Measurements from ENCODE around the gene SLC25A31.

Gene SLC25A31

DNA sequence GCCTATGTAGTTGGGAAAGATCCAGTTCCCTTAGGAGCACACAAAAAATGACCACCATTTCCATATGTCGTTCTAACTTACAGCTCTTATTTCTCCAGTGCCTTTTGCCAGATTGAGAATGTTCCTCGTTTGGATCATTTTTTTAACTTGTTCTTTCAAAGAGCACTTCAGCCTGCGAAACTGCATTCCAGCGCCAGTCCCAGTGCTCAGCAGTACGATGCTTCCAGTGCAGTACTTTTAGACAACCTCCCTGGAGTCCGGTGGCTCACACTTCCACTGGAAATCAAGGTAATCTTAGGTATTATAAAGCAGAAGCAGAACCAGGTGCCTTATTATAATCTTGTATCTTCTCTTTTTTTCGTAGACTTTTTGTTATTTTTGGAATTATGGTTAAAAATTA lies 42.6 kb upstream of the SLC25A31 start:
- no peak for DNase-seq (ENCODE audit: low read depth in 1 of 2, low spot score in 1 of 2)
- Histone ChIP-seq H3K4me3 (replicated peaks; ENCODE audit: insufficient read depth, low read length) (no peak overlapping the region), H3K27me3 (ENCODE audit: insufficient read depth, poor library complexity, severe bottlenecking) (no peaks in the 10 kb centered on the region), H3K27ac (replicated peaks) (no peak overlapping the region)
- TF ChIP-seq, protein P1, sequence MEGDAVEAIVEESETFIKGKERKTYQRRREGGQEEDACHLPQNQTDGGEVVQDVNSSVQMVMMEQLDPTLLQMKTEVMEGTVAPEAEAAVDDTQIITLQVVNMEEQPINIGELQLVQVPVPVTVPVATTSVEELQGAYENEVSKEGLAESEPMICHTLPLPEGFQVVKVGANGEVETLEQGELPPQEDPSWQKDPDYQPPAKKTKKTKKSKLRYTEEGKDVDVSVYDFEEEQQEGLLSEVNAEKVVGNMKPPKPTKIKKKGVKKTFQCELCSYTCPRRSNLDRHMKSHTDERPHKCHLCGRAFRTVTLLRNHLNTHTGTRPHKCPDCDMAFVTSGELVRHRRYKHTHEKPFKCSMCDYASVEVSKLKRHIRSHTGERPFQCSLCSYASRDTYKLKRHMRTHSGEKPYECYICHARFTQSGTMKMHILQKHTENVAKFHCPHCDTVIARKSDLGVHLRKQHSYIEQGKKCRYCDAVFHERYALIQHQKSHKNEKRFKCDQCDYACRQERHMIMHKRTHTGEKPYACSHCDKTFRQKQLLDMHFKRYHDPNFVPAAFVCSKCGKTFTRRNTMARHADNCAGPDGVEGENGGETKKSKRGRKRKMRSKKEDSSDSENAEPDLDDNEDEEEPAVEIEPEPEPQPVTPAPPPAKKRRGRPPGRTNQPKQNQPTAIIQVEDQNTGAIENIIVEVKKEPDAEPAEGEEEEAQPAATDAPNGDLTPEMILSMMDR (IDR thresholded peaks at IDR 0.05; ENCODE audit: insufficient read depth, low read length): no peak
- TF ChIP-seq GABPA (IDR thresholded peaks at IDR 0.05; ENCODE audit: low read depth) (no peak), SPI1 (IDR thresholded peaks at IDR 0.05; ENCODE audit: borderline replicate concordance, low read depth) (no peak), POLR2AphosphoS5 (IDR thresholded peaks at IDR 0.05; ENCODE audit: low read depth) (no peak)
- TF ChIP-seq, protein P2, sequence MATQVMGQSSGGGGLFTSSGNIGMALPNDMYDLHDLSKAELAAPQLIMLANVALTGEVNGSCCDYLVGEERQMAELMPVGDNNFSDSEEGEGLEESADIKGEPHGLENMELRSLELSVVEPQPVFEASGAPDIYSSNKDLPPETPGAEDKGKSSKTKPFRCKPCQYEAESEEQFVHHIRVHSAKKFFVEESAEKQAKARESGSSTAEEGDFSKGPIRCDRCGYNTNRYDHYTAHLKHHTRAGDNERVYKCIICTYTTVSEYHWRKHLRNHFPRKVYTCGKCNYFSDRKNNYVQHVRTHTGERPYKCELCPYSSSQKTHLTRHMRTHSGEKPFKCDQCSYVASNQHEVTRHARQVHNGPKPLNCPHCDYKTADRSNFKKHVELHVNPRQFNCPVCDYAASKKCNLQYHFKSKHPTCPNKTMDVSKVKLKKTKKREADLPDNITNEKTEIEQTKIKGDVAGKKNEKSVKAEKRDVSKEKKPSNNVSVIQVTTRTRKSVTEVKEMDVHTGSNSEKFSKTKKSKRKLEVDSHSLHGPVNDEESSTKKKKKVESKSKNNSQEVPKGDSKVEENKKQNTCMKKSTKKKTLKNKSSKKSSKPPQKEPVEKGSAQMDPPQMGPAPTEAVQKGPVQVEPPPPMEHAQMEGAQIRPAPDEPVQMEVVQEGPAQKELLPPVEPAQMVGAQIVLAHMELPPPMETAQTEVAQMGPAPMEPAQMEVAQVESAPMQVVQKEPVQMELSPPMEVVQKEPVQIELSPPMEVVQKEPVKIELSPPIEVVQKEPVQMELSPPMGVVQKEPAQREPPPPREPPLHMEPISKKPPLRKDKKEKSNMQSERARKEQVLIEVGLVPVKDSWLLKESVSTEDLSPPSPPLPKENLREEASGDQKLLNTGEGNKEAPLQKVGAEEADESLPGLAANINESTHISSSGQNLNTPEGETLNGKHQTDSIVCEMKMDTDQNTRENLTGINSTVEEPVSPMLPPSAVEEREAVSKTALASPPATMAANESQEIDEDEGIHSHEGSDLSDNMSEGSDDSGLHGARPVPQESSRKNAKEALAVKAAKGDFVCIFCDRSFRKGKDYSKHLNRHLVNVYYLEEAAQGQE (IDR thresholded peaks at IDR 0.05; ENCODE audit: insufficient replicate concordance, low read depth): no peak

DNA sequence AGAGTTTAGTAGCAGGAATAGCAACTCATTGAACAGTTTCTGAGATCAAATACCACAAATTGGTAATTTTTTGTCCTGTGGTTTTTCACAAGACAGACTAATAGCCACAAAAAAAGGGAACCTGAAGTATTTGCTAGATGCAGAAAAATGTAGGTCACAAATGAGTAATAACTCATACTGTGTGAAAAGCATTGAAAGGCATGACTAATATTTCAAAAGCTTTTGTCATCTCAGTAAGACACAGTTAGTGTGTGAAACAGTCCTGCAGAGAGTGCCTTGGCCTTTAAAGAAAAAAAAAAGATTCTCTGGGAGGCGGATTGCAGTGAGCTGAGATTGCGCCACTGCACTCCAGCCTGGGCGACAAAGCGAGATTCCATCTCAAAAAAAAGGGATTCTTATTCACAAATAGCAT lies 31.4 kb upstream of the SLC25A31 start:
- TF ChIP-seq, protein P2 (IDR thresholded peaks at IDR 0.05; ENCODE audit: insufficient replicate concordance, low read depth): no peak
- TF ChIP-seq, protein P1 (IDR thresholded peaks at IDR 0.05; ENCODE audit: insufficient read depth, low read length): no peak
- TF ChIP-seq GABPA (IDR thresholded peaks at IDR 0.05; ENCODE audit: low read depth) (no peak), SPI1 (IDR thresholded peaks at IDR 0.05; ENCODE audit: borderline replicate concordance, low read depth) (peak; percentile 38; the same call in 1 of the 2 replicates)
- DNase-seq (ENCODE audit: low read depth in 1 of 2, low spot score in 1 of 2): peak in 1 of 2 experiments; percentile 17
- Histone ChIP-seq H3K27me3 (ENCODE audit: insufficient read depth, poor library complexity, severe bottlenecking) (no peaks in the 10 kb centered on the region), H3K4me3 (replicated peaks; ENCODE audit: insufficient read depth, low read length) (no peak overlapping the region), H3K27ac (replicated peaks) (no peak overlapping the region)

DNA sequence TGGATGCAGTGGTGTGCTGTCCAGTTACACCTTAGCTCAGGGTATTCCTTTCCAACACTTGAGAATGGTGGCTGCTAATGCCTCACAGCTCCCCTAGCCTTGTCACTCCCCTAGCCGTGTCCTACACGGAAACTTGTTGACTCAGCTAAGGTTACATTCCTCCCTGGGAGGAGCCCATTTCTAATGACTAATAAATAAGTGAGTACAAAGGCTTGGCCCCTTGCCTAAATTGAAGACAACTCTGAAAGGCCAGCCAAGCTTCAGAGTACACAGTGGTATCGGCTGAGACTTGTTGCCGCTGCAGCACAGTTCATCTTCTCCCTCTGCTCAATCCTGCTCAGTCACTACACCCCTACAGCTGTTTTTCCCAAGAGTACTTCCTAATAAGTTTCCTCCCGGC lies 21.2 kb upstream of the SLC25A31 start:
- Histone ChIP-seq H3K4me3 (replicated peaks; ENCODE audit: insufficient read depth, low read length) (no peak overlapping the region), H3K27me3 (ENCODE audit: insufficient read depth, poor library complexity, severe bottlenecking) (no peaks in the 10 kb centered on the region), H3K27ac (replicated peaks) (no peak overlapping the region)
- no peak for DNase-seq (ENCODE audit: low read depth in 1 of 2, low spot score in 1 of 2)
- TF ChIP-seq SPI1 (IDR thresholded peaks at IDR 0.05; ENCODE audit: borderline replicate concordance, low read depth): no peak
- TF ChIP-seq GABPA (IDR thresholded peaks at IDR 0.05; ENCODE audit: low read depth): no peak
- no peak for TF ChIP-seq POLR2AphosphoS5 (IDR thresholded peaks at IDR 0.05; ENCODE audit: low read depth)
- TF ChIP-seq, protein P2 (IDR thresholded peaks at IDR 0.05; ENCODE audit: insufficient replicate concordance, low read depth): no peak
- TF ChIP-seq, protein P1 (IDR thresholded peaks at IDR 0.05; ENCODE audit: insufficient read depth, low read length): no peak
